Testis (tissue), 2 donors: ENCODE data around the gene TMEM121.

Source experiments
- POLR2A ChIP-seq: fragments of 450-650 bp; IDR thresholded peaks from one replicate; pipeline ENCODE4 v1.6.1; 2017; ENCODE audit warnings: antibody characterized with exemption, mild to moderate bottlenecking, moderate library complexity
- TF ChIP-seq, protein P1 (sequence below), 3 experiments: fragments of 450-650 bp in 2 of 3; fragments of 200-600 bp in 1 of 3; sonication (generic) in 1 of 3; IDR thresholded peaks; one replicate each; pipeline ENCODE4 v1.5.1; 2016 to 2019; ENCODE audit warnings: antibody characterized with exemption in 3 of 3, mild to moderate bottlenecking in 2 of 3, moderate library complexity in 1 of 3

DNA sequence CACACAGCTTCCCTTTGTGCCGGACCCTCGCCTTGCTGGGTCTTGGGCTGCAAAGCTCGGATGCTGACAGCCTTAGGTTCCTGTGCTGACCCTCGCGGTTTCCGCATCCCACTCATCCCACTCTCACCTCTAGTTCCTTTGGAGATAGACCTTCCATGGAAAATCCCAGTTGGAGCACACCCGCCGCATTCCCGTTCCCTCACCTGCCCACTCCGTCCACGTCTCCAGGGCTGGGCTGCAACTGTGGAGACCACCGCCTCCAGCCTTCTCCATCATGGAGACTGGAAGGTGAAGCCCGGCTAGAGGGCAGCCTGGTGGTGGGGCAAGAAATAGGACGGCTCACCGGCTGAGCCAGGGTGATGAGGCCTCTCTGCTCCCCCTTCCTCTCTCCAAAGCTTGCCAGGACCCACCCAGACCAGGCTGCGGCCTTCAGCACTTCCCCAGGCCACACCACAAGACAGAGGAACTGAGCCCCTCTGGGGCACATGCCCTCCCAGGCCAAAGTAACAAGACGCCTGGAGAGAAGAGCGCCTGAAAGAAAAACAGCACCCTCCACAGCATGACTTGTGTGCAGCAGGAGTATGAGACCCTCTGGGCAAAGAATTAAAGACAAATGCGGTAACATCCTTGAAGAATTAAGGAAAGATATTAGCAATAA, 15.0 kb downstream of the TMEM121 start:
- TF ChIP-seq, protein P1, sequence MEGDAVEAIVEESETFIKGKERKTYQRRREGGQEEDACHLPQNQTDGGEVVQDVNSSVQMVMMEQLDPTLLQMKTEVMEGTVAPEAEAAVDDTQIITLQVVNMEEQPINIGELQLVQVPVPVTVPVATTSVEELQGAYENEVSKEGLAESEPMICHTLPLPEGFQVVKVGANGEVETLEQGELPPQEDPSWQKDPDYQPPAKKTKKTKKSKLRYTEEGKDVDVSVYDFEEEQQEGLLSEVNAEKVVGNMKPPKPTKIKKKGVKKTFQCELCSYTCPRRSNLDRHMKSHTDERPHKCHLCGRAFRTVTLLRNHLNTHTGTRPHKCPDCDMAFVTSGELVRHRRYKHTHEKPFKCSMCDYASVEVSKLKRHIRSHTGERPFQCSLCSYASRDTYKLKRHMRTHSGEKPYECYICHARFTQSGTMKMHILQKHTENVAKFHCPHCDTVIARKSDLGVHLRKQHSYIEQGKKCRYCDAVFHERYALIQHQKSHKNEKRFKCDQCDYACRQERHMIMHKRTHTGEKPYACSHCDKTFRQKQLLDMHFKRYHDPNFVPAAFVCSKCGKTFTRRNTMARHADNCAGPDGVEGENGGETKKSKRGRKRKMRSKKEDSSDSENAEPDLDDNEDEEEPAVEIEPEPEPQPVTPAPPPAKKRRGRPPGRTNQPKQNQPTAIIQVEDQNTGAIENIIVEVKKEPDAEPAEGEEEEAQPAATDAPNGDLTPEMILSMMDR (IDR thresholded peaks at IDR 0.05), result no peak
- no peak for TF ChIP-seq POLR2A
